Breast epithelium (tissue), 3 donors: ENCODE measurements around the gene CASK.

ENCODE experiments used
- POLR2A ChIP-seq: fragments of 450-650 bp; IDR thresholded peaks from one replicate; pipeline ENCODE4 v1.6.1; 2016; ENCODE audit warnings: antibody characterized with exemption, mild to moderate bottlenecking, moderate library complexity
- TF ChIP-seq, protein P1 (sequence below), 3 donors: fragments of 450-650 bp; IDR thresholded peaks; one replicate each; pipeline ENCODE4 v1.5.1; 2016 to 2017; ENCODE audit warnings: antibody characterized with exemption in 3 of 3, mild to moderate bottlenecking in 3 of 3, moderate library complexity in 3 of 3

DNA sequence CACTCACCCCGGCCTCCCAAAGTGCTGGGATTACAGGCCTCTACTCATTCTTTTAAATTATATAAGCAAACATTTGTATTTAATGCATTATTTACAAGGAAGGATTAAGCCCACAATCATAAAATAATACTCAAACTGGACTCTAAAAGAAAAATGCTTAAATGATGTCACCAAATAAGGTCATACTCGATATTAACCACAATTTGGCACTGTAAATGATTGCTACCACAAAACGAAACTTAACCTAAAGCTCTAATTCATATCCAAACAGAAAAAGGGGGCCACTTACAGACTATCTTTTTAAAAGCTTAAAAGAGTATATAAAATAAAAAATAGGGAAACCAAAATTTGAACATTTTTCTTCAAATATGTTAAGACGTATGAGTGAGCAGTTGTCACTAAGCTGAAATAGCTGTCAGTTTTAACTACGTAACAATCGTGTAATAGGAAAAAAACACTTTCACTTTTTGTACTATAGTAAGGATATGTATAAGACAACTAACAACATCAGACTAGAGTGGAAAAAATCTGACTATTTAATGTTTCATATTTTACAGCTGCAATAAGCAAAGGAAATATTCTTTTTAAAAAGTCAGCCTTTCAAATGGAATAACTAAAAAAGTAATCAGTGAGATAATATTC lies 342.8 kb downstream of the CASK start:
- TF ChIP-seq, protein P1, sequence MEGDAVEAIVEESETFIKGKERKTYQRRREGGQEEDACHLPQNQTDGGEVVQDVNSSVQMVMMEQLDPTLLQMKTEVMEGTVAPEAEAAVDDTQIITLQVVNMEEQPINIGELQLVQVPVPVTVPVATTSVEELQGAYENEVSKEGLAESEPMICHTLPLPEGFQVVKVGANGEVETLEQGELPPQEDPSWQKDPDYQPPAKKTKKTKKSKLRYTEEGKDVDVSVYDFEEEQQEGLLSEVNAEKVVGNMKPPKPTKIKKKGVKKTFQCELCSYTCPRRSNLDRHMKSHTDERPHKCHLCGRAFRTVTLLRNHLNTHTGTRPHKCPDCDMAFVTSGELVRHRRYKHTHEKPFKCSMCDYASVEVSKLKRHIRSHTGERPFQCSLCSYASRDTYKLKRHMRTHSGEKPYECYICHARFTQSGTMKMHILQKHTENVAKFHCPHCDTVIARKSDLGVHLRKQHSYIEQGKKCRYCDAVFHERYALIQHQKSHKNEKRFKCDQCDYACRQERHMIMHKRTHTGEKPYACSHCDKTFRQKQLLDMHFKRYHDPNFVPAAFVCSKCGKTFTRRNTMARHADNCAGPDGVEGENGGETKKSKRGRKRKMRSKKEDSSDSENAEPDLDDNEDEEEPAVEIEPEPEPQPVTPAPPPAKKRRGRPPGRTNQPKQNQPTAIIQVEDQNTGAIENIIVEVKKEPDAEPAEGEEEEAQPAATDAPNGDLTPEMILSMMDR (IDR thresholded peaks at IDR 0.05): no peak
- no peak for TF ChIP-seq POLR2A
